DND-41 (cell line): Measurements from ENCODE around the gene KRTAP5-11.

Experiments
- ATAC-seq: fragments of 200-7000 bp; cut with Tn5 transposase; 3 replicates; pipeline ENCODE4 v1.9.1; 2021; ENCODE audit warnings: low read depth; ENCODE audit not compliant: insufficient read depth
- DNase-seq: peaks from one replicate; pipeline ENCODE4 v3.0.0-alpha.2; 2020
- H2AFZ ChIP-seq: 2 replicates; pipeline ENCODE4 v1.6.0; 2012; ENCODE audit warnings: low read depth, low read length
- H3K27ac ChIP-seq: 2 replicates; pipeline ENCODE4 v1.5.1; 2012; ENCODE audit warnings: low read length, inconsistent platforms
- H3K27me3 ChIP-seq: fragments of 200-600 bp; sonication (generic); 2 replicates; pipeline ENCODE4 v1.6.0; 2012; ENCODE audit warnings: low read length, mild to moderate bottlenecking, inconsistent platforms; ENCODE audit not compliant: insufficient read depth, poor library complexity
- H3K36me3 ChIP-seq: 2 replicates; pipeline ENCODE4 v1.5.1; 2012; ENCODE audit warnings: low read length, inconsistent platforms; ENCODE audit not compliant: insufficient read depth
- H3K4me1 ChIP-seq: 2 replicates; pipeline ENCODE4 v1.5.1; 2012; ENCODE audit warnings: mild to moderate bottlenecking, low read length; ENCODE audit not compliant: insufficient read depth
- H3K4me2 ChIP-seq: 2 replicates; pipeline ENCODE4 v1.6.0; 2012; ENCODE audit warnings: mild to moderate bottlenecking, moderate library complexity, low read length, inconsistent platforms; ENCODE audit not compliant: insufficient read depth
- H3K4me3 ChIP-seq, 2 experiments: fragments of 200-600 bp in 1 of 2; shearing (Covaris generic) in 1 of 2; 2 replicates each; pipeline ENCODE4 v1.5.1; 2012 to 2016; ENCODE audit warnings: inconsistent platforms in 2 of 2, low read length in 2 of 2, mild to moderate bottlenecking in 2 of 2, low read depth in 1 of 2, moderate library complexity in 1 of 2
- H3K79me2 ChIP-seq: 2 replicates; pipeline ENCODE4 v1.6.0; 2012; ENCODE audit warnings: low read length, inconsistent platforms; ENCODE audit not compliant: insufficient read depth
- H3K9ac ChIP-seq: 2 replicates; pipeline ENCODE4 v1.6.0; 2012; ENCODE audit warnings: low read depth, mild to moderate bottlenecking, inconsistent platforms, low read length, moderate library complexity
- H3K9me3 ChIP-seq: 2 replicates; pipeline ENCODE4 v1.5.1; 2012; ENCODE audit warnings: low read length, moderate library complexity, mild to moderate bottlenecking, inconsistent platforms; ENCODE audit not compliant: insufficient read depth, severe bottlenecking
- H4K20me1 ChIP-seq: 2 replicates; pipeline ENCODE4 v1.6.0; 2012; ENCODE audit warnings: low read length; ENCODE audit not compliant: insufficient read depth
- EZH2 ChIP-seq: IDR thresholded peaks from 3 replicates; pipeline ENCODE4 v1.6.1; 2012; ENCODE audit warnings: borderline replicate concordance, low read depth, mild to moderate bottlenecking, moderate library complexity, low read length, inconsistent platforms; ENCODE audit not compliant: severe bottlenecking
- TF ChIP-seq, protein P1 (sequence below): IDR thresholded peaks from 2 replicates; pipeline ENCODE4 v1.5.1; 2012; ENCODE audit warnings: borderline replicate concordance, low read length, moderate library complexity, mild to moderate bottlenecking; ENCODE audit not compliant: poor library complexity, severe bottlenecking; ENCODE audit errors: extremely low read depth

KRTAP5-11 gene

GRCh38 chr11:71562120-71562519, 20.6 kb downstream of the KRTAP5-11 start:
- H3K27ac ChIP-seq = no peak overlapping the region
- ATAC-seq = no peak
- H3K79me2 ChIP-seq = no peaks in the 10 kb centered on the region

DNA sequence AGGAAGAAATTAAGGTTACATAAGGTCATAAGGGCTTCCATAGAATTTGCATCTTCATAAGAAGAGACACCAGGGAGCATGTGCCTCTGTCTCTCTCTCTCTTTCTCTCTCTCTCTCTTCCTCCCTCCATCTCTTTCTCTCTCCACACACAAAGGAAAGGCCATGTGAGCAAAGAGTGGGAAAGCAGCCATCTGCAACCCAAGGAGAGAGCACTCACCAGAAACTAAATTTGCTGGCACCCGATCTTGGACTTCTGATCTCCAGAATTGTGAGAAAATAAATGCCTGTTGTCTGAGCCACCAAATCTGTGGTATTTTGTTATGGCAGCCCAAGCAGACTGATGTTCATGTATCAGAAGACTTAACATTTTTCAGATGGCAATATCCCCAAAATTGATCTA, 23.7 kb downstream of the KRTAP5-11 start:
- no peaks in the 10 kb centered on the region for H3K9me3 ChIP-seq
- H4K20me1 ChIP-seq = peaks cover 3% of the 10 kb centered on the region; the same call in 1 of the 2 replicates
- DNase-seq = no peak
- no peak overlapping the region for H3K9ac ChIP-seq
- H3K36me3 ChIP-seq = no peaks in the 10 kb centered on the region
- no peaks in the 10 kb centered on the region for H3K79me2 ChIP-seq
- H3K4me3 ChIP-seq = no peak overlapping the region
- H3K27me3 ChIP-seq = peaks cover 18% of the 10 kb centered on the region
- H2AFZ ChIP-seq = no peak overlapping the region
- no peaks in the 10 kb centered on the region for H3K4me1 ChIP-seq
- no peak overlapping the region for H3K4me2 ChIP-seq
- TF ChIP-seq, protein P1, sequence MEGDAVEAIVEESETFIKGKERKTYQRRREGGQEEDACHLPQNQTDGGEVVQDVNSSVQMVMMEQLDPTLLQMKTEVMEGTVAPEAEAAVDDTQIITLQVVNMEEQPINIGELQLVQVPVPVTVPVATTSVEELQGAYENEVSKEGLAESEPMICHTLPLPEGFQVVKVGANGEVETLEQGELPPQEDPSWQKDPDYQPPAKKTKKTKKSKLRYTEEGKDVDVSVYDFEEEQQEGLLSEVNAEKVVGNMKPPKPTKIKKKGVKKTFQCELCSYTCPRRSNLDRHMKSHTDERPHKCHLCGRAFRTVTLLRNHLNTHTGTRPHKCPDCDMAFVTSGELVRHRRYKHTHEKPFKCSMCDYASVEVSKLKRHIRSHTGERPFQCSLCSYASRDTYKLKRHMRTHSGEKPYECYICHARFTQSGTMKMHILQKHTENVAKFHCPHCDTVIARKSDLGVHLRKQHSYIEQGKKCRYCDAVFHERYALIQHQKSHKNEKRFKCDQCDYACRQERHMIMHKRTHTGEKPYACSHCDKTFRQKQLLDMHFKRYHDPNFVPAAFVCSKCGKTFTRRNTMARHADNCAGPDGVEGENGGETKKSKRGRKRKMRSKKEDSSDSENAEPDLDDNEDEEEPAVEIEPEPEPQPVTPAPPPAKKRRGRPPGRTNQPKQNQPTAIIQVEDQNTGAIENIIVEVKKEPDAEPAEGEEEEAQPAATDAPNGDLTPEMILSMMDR = no peak
- TF ChIP-seq EZH2 = no peak
- H3K27ac ChIP-seq = no peak overlapping the region
- no peak for ATAC-seq

More at GRCh38 chr11:71562120-71562519, 20.6 kb downstream of the KRTAP5-11 start:
- H4K20me1 ChIP-seq = peaks cover 4% of the 10 kb centered on the region; the same call in 1 of the 2 replicates
- no peak overlapping the region for H2AFZ ChIP-seq
- H3K4me2 ChIP-seq = no peak overlapping the region
- H3K27me3 ChIP-seq = peaks cover 15% of the 10 kb centered on the region
- H3K9me3 ChIP-seq = no peaks in the 10 kb centered on the region
- no peak overlapping the region for H3K9ac ChIP-seq
- no peaks in the 10 kb centered on the region for H3K36me3 ChIP-seq
- DNase-seq = no peak
- TF ChIP-seq EZH2 = no peak
- TF ChIP-seq, protein P1 = no peak
- no peak overlapping the region for H3K4me3 ChIP-seq
- H3K4me1 ChIP-seq = no peaks in the 10 kb centered on the region

- no peak for TF ChIP-seq EZH2
- TF ChIP-seq, protein P1 = no peak
- Histone ChIP-seq H3K79me2 (no peaks in the 10 kb centered on the region), H2AFZ (no peak overlapping the region), H3K36me3 (no peaks in the 10 kb centered on the region), H3K27ac (no peak overlapping the region), H4K20me1 (no peaks in the 10 kb centered on the region), H3K9me3 (no peaks in the 10 kb centered on the region), H3K4me3 (no peak overlapping the region), H3K4me2 (no peak overlapping the region), H3K4me1 (no peaks in the 10 kb centered on the region), H3K9ac (no peak overlapping the region), H3K27me3 (peaks cover 16% of the 10 kb centered on the region)
- no peak for ATAC-seq
- no peak for DNase-seq
Measured at GRCh38 chr11:71557257-71557656, 25.4 kb downstream of the KRTAP5-11 start.

- no peak overlapping the region for H3K4me2 ChIP-seq
- ATAC-seq (no peak), DNase-seq (no peak)
- no peaks in the 10 kb centered on the region for H4K20me1 ChIP-seq
- no peaks in the 10 kb centered on the region for H3K36me3 ChIP-seq
- no peaks in the 10 kb centered on the region for H3K4me1 ChIP-seq
- H3K79me2 ChIP-seq = no peaks in the 10 kb centered on the region
- H3K9ac ChIP-seq = no peak overlapping the region
- H3K4me3 ChIP-seq = no peak overlapping the region
- no peak overlapping the region for H2AFZ ChIP-seq
- TF ChIP-seq, protein P1 = no peak
- H3K9me3 ChIP-seq = no peaks in the 10 kb centered on the region
- no peak overlapping the region for H3K27ac ChIP-seq
- peaks cover 7% of the 10 kb centered on the region for H3K27me3 ChIP-seq
Measured at GRCh38 chr11:71556018-71556417, 26.7 kb downstream of the KRTAP5-11 start.
